Upper lobe of left lung (tissue), 4 donors: ENCODE measurements around the gene PPM1D.

ENCODE experiments used
- POLR2A ChIP-seq, 4 donors: fragments of 450-650 bp; IDR thresholded peaks; one replicate each; pipeline ENCODE4 v1.5.1; 2016 to 2017; ENCODE audit warnings: antibody characterized with exemption in 4 of 4, mild to moderate bottlenecking in 2 of 4
- TF ChIP-seq, protein P1 (sequence below), 6 experiments: fragments of 450-650 bp in 4 of 6; fragments of 200-600 bp in 2 of 6; sonication (generic) in 2 of 6; IDR thresholded peaks; one replicate each; pipeline ENCODE4 v1.5.1; 2016 to 2019; ENCODE audit warnings: antibody characterized with exemption in 6 of 6

DNA sequence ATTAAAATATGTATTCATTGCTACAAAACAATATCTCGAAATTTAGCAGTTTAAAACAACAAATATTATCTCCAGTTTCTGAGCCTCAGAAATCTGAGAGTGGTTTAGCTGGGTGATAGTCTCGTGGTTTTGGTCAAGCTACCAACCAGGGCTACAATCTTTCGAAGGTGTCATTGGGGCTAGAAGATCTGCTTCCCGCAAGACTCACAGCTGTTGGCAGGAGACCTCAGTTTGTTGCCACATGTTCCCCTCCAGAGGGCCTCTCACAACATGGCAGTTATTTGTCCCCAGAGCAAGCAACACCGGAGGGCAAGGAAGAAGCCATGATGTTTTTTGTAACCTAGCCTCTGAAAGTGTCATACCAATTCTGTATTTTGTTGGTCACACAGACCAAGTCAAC is 65.6 kb downstream of the PPM1D start:
- no peak for TF ChIP-seq POLR2A (IDR thresholded peaks at IDR 0.05)
- TF ChIP-seq, protein P1, sequence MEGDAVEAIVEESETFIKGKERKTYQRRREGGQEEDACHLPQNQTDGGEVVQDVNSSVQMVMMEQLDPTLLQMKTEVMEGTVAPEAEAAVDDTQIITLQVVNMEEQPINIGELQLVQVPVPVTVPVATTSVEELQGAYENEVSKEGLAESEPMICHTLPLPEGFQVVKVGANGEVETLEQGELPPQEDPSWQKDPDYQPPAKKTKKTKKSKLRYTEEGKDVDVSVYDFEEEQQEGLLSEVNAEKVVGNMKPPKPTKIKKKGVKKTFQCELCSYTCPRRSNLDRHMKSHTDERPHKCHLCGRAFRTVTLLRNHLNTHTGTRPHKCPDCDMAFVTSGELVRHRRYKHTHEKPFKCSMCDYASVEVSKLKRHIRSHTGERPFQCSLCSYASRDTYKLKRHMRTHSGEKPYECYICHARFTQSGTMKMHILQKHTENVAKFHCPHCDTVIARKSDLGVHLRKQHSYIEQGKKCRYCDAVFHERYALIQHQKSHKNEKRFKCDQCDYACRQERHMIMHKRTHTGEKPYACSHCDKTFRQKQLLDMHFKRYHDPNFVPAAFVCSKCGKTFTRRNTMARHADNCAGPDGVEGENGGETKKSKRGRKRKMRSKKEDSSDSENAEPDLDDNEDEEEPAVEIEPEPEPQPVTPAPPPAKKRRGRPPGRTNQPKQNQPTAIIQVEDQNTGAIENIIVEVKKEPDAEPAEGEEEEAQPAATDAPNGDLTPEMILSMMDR (IDR thresholded peaks at IDR 0.05), result no peak
